Keratinocyte (primary cell): ENCODE measurements around the gene CCNK. TPM values are rescaled to one million over a fixed set of nuclear protein-coding genes. Genes with fewer than 3 reads are reported as not detected.

Experiments used
- DNase-seq: peaks from one replicate; pipeline ENCODE4 v3.0.0-alpha.2; 2011; ENCODE audit warnings: low read depth, missing footprints, low spot score
- FAIRE-seq: peaks from 2 replicates; lab custom pipeline; 2011; peaks lifted over from hg19 to GRCh38; lab: Jason Lieb, UNC
- H2AFZ ChIP-seq: 2 replicates; pipeline ENCODE4 v1.6.0; 2012; ENCODE audit warnings: low read length, control low read depth, inconsistent platforms; ENCODE audit not compliant: control insufficient read depth
- H3K27ac ChIP-seq: 2 replicates; pipeline ENCODE4 v1.5.1; 2011; ENCODE audit warnings: low read length; ENCODE audit not compliant: control insufficient read depth, insufficient read depth
- H3K27me3 ChIP-seq: 3 replicates; pipeline ENCODE4 v1.6.0; 2011; ENCODE audit warnings: low read length; ENCODE audit not compliant: control insufficient read depth, insufficient read depth; ENCODE audit errors: extremely low read depth
- H3K36me3 ChIP-seq, 2 experiments: 2 replicates in 1 of 2; 3 replicates in 1 of 2; pipeline ENCODE4 v1.5.1; 2011; ENCODE audit warnings: low read length in 2 of 2, mild to moderate bottlenecking in 1 of 2; ENCODE audit not compliant: control insufficient read depth in 2 of 2, insufficient read depth in 2 of 2; ENCODE audit errors: extremely low read depth in 1 of 2
- H3K4me1 ChIP-seq: 3 replicates; pipeline ENCODE4 v1.5.1; 2011; ENCODE audit warnings: low read length; ENCODE audit not compliant: control insufficient read depth, insufficient read depth; ENCODE audit errors: extremely low read depth
- H3K4me2 ChIP-seq: 3 replicates; pipeline ENCODE4 v1.6.0; 2011; ENCODE audit warnings: low read depth, low read length; ENCODE audit not compliant: control insufficient read depth, insufficient read depth; ENCODE audit errors: extremely low read depth
- H3K4me3 ChIP-seq, 3 experiments: fragments of 200-600 bp in 1 of 3; sonication (generic) in 1 of 3; 2 replicates in 2 of 3; 3 replicates in 1 of 3; pipeline ENCODE4 v1.5.1; 2011 to 2016; ENCODE audit warnings: low read length in 3 of 3, mild to moderate bottlenecking in 3 of 3, control low read depth in 2 of 3, inconsistent platforms in 1 of 3, low read depth in 1 of 3, mixed read lengths in 1 of 3, mixed run types in 1 of 3, moderate library complexity in 1 of 3; ENCODE audit not compliant: control insufficient read depth in 2 of 3, insufficient read depth in 2 of 3; ENCODE audit errors: extremely low read depth in 1 of 3
- H3K79me2 ChIP-seq: 2 replicates; pipeline ENCODE4 v1.6.0; 2012; ENCODE audit warnings: low read length; ENCODE audit not compliant: control insufficient read depth, insufficient read depth
- H3K9ac ChIP-seq: 3 replicates; pipeline ENCODE4 v1.6.0; 2011; ENCODE audit warnings: low read length; ENCODE audit not compliant: control insufficient read depth, insufficient read depth; ENCODE audit errors: extremely low read depth
- H3K9me1 ChIP-seq: 3 replicates; pipeline ENCODE4 v1.6.0; 2011; ENCODE audit warnings: low read length; ENCODE audit not compliant: control insufficient read depth, insufficient read depth; ENCODE audit errors: extremely low read depth
- H3K9me3 ChIP-seq: 2 replicates; pipeline ENCODE4 v1.5.1; 2012; ENCODE audit warnings: low read depth, low read length; ENCODE audit not compliant: control insufficient read depth
- H4K20me1 ChIP-seq: 3 replicates; pipeline ENCODE4 v1.6.0; 2011; ENCODE audit warnings: low read length; ENCODE audit not compliant: control insufficient read depth, insufficient read depth; ENCODE audit errors: extremely low read depth
- CTCF ChIP-seq, 3 experiments: IDR thresholded peaks in 1 of 3; conservative IDR thresholded peaks in 1 of 3; optimal IDR thresholded peaks in 1 of 3; 2 replicates in 2 of 3; 3 replicates in 1 of 3; pipeline versions ENCODE3 to v1.5.1; 2011; ENCODE audit warnings: low read length in 3 of 3, mild to moderate bottlenecking in 3 of 3, moderate library complexity in 2 of 3, control low read depth in 1 of 3, inconsistent platforms in 1 of 3; ENCODE audit not compliant: insufficient read depth in 2 of 3; ENCODE audit errors: extremely low read depth in 1 of 3
- EZH2 ChIP-seq: IDR thresholded peaks from one replicate; pipeline ENCODE4 v1.6.1; 2012; ENCODE audit warnings: inconsistent platforms, mild to moderate bottlenecking, low read length, moderate library complexity
- dilution Hi-C: fragments of 300-500 bp; cut with MboI; formaldehyde crosslinking; loops from one replicate; pipeline ENCODE4 v1.7.0; 2020; ENCODE audit warnings: low sequenced_read_pairs; ENCODE audit not compliant: extremely low pct_ligation_motif_present
- polyA plus RNA-seq, 5 experiments: library from polyadenylated mRNA; depleted of rRNA in 3 of 5; stranded (reverse) in 3 of 5; stranded (forward) in 1 of 5; unstranded in 1 of 5; fragments of >200 nt; gene quantifications; 1 replicate in 1 of 5; 2 replicates in 3 of 5; 3 replicates in 1 of 5; pipeline versions ENCODE4 v1.2.1 to v1.2.3, GENCODE V29; 2011 to 2012; ENCODE audit warnings: missing spikeins in 2 of 5, low read depth in 1 of 5, low replicate concordance in 1 of 5

Gene CCNK
- polyA plus RNA-seq, 1 donor (not counting 4 experiments of a cell fraction or from before 2014, with no cell fraction given): 12.8 TPM

- no peak overlapping the region for H3K27ac ChIP-seq
- peaks cover 0 to 2% of the 10 kb centered on the region in 2 experiments for H3K36me3 ChIP-seq
- no peaks in the 10 kb centered on the region for H3K27me3 ChIP-seq
- no peak overlapping the region for H3K4me2 ChIP-seq
- H3K9ac ChIP-seq: no peak overlapping the region
- DNase-seq: no peak
- peaks cover 29% of the 10 kb centered on the region for H3K79me2 ChIP-seq
- no peaks in the 10 kb centered on the region for H3K9me1 ChIP-seq
- H3K9me3 ChIP-seq: no peaks in the 10 kb centered on the region
- peak in 1 of 3 experiments; percentile 26 for TF ChIP-seq CTCF (optimal IDR thresholded peaks at IDR 0.05 in 1 of 3, IDR thresholded peaks at IDR 0.05 in 1 of 3, conservative IDR thresholded peaks at IDR 0.05 in 1 of 3; ENCODE audit: extremely low read depth in 1 of 3, insufficient read depth in 2 of 3, low read length in 3 of 3)
- TF ChIP-seq EZH2: no peak
- H4K20me1 ChIP-seq: peaks cover 5% of the 10 kb centered on the region
- H3K4me3 ChIP-seq: no peak overlapping the region
- dilution Hi-C loops: no loop called here
- H2AFZ ChIP-seq: no peak overlapping the region
- peaks cover 4% of the 10 kb centered on the region for H3K4me1 ChIP-seq
- no peak for FAIRE-seq
Observed at GRCh38 chr14:99522457-99522891, 41.3 kb downstream of the CCNK start.

- no peak overlapping the region for H3K9ac ChIP-seq
Observed at GRCh38 chr14:99522934-99523703, 41.9 kb downstream of the CCNK start.

More at GRCh38 chr14:99522934-99523703, 41.9 kb downstream of the CCNK start:
- DNase-seq: no peak
- Histone ChIP-seq H3K4me3 (no peak overlapping the region), H2AFZ (no peak overlapping the region), H3K79me2 (peaks cover 28% of the 10 kb centered on the region), H3K27ac (no peak overlapping the region), H3K27me3 (no peaks in the 10 kb centered on the region), H3K9me1 (no peaks in the 10 kb centered on the region), H3K4me2 (no peak overlapping the region), H3K4me1 (peaks cover 4% of the 10 kb centered on the region), H3K9me3 (no peaks in the 10 kb centered on the region), H4K20me1 (peaks cover 5% of the 10 kb centered on the region), H3K36me3 (peaks cover 0 to 2% of the 10 kb centered on the region in 2 experiments)
- dilution Hi-C loops: no loop called here
- no peak for FAIRE-seq
- TF ChIP-seq CTCF (optimal IDR thresholded peaks at IDR 0.05 in 1 of 3, IDR thresholded peaks at IDR 0.05 in 1 of 3, conservative IDR thresholded peaks at IDR 0.05 in 1 of 3; ENCODE audit: extremely low read depth in 1 of 3, insufficient read depth in 2 of 3, low read length in 3 of 3): no peak
- no peak for TF ChIP-seq EZH2
